AG09309 (cell line): ENCODE results near the gene MPDZ.

Experiments
- DNase-seq: peaks from one replicate; pipeline ENCODE4 v3.0.0-alpha.2; 2010; ENCODE audit warnings: low read depth
- H3K4me3 ChIP-seq: 2 replicates; pipeline ENCODE4 v1.5.1; 2011; ENCODE audit warnings: mild to moderate bottlenecking, low read depth, low read length, moderate library complexity; ENCODE audit not compliant: control insufficient read depth
- CTCF ChIP-seq: IDR thresholded peaks from 2 replicates; pipeline ENCODE4 v1.5.1; 2011; ENCODE audit warnings: mild to moderate bottlenecking, low read depth, low read length, inconsistent platforms; ENCODE audit not compliant: insufficient read depth, control insufficient read depth; ENCODE audit errors: missing control alignments

Gene MPDZ

GRCh38 chr9:13215791-13216554 is 63.5 kb downstream of the MPDZ start:
- H3K4me3 ChIP-seq = no peak overlapping the region
- no peak for TF ChIP-seq CTCF
- DNase-seq = no peak

- DNase-seq = no peak
- no peak for TF ChIP-seq CTCF
- no peak overlapping the region for H3K4me3 ChIP-seq
These were observed 65.5 kb downstream of the MPDZ start for GRCh38 chr9:13213998-13214397.

- H3K4me3 ChIP-seq = no peak overlapping the region
- peak; percentile 20 for TF ChIP-seq CTCF
- DNase-seq = peak; percentile 7
These were observed 66.2 kb downstream of the MPDZ start for GRCh38 chr9:13213337-13213736.

GRCh38 chr9:13210306-13210705 is 69.2 kb downstream of the MPDZ start:
- no peak overlapping the region for H3K4me3 ChIP-seq
- TF ChIP-seq CTCF = no peak
- DNase-seq = no peak

GRCh38 chr9:13209498-13209897 is 70.0 kb downstream of the MPDZ start:
- no peak for DNase-seq
- H3K4me3 ChIP-seq = no peak overlapping the region
- TF ChIP-seq CTCF = no peak

GRCh38 chr9:13205824-13206223 is 73.7 kb downstream of the MPDZ start:
- no peak for TF ChIP-seq CTCF
- no peak overlapping the region for H3K4me3 ChIP-seq
- no peak for DNase-seq

- TF ChIP-seq CTCF = no peak
- DNase-seq = no peak
- no peak overlapping the region for H3K4me3 ChIP-seq
These were observed 89.5 kb downstream of the MPDZ start for GRCh38 chr9:13190040-13190439.
